Astrocyte (in vitro differentiated cells and primary cell): ENCODE results near the gene CYB561D1. TPM values are rescaled to one million over a fixed set of nuclear protein-coding genes. Genes with fewer than 3 reads are reported as not detected.

Experiments
- DNase-seq: peaks from one replicate; pipeline ENCODE4 v3.0.0-alpha.2; 2010; ENCODE audit warnings: low read depth
- FAIRE-seq: peaks from 2 replicates; lab custom pipeline; 2011; peaks lifted over from hg19 to GRCh38; lab: Jason Lieb, UNC
- H2AFZ ChIP-seq: 2 replicates; pipeline ENCODE4 v1.6.0; 2012; ENCODE audit warnings: low read depth, low read length, inconsistent platforms
- H3K27ac ChIP-seq: 2 replicates; pipeline ENCODE4 v1.5.1; 2011; ENCODE audit warnings: low read depth, low read length, inconsistent platforms
- H3K27me3 ChIP-seq: 2 replicates; pipeline ENCODE4 v1.6.0; 2011; ENCODE audit warnings: low read length, inconsistent platforms; ENCODE audit not compliant: insufficient read depth
- H3K36me3 ChIP-seq: 2 replicates; pipeline ENCODE4 v1.5.1; 2011; ENCODE audit warnings: low read length, inconsistent platforms; ENCODE audit not compliant: insufficient read depth
- H3K4me1 ChIP-seq: 2 replicates; pipeline ENCODE4 v1.5.1; 2011; ENCODE audit warnings: low read length, inconsistent platforms; ENCODE audit not compliant: insufficient read depth
- H3K4me2 ChIP-seq: 2 replicates; pipeline ENCODE4 v1.6.0; 2012; ENCODE audit warnings: low read length, inconsistent platforms
- H3K4me3 ChIP-seq: 2 replicates; pipeline ENCODE4 v1.5.1; 2011; ENCODE audit warnings: low read depth, mild to moderate bottlenecking, low read length, inconsistent platforms; ENCODE audit not compliant: insufficient read depth
- H3K79me2 ChIP-seq: 2 replicates; pipeline ENCODE4 v1.6.0; 2012; ENCODE audit warnings: mild to moderate bottlenecking, low read length, inconsistent platforms; ENCODE audit not compliant: insufficient read depth
- H3K9ac ChIP-seq: 2 replicates; pipeline ENCODE4 v1.6.0; 2012; ENCODE audit warnings: mild to moderate bottlenecking, low read length, inconsistent platforms
- H3K9me3 ChIP-seq: 2 replicates; pipeline ENCODE4 v1.5.1; 2012; ENCODE audit warnings: low read depth, mild to moderate bottlenecking, low read length, inconsistent platforms; ENCODE audit not compliant: insufficient read depth
- H4K20me1 ChIP-seq: 2 replicates; pipeline ENCODE4 v1.6.0; 2012; ENCODE audit warnings: low read length, inconsistent platforms; ENCODE audit not compliant: insufficient read depth
- H3K27ac Mint-ChIP-seq: one replicate; pipeline ENCODE4 v1.8.0; 2021; ENCODE audit warnings: mild to moderate bottlenecking, mixed read lengths; ENCODE audit not compliant: unreplicated experiment
- H3K27me3 Mint-ChIP-seq: one replicate; pipeline ENCODE4 v1.8.0; 2021; ENCODE audit warnings: low read depth, mixed read lengths; ENCODE audit not compliant: unreplicated experiment
- H3K36me3 Mint-ChIP-seq: one replicate; pipeline ENCODE4 v1.8.0; 2021; ENCODE audit warnings: low read depth, mixed read lengths; ENCODE audit not compliant: unreplicated experiment
- H3K4me1 Mint-ChIP-seq: one replicate; pipeline ENCODE4 v1.8.0; 2021; ENCODE audit warnings: low read depth, mixed read lengths; ENCODE audit not compliant: unreplicated experiment
- H3K4me3 Mint-ChIP-seq: one replicate; pipeline ENCODE4 v1.8.0; 2021; ENCODE audit warnings: mild to moderate bottlenecking, moderate library complexity, mixed read lengths; ENCODE audit not compliant: unreplicated experiment
- H3K9me3 Mint-ChIP-seq: one replicate; pipeline ENCODE4 v1.8.0; 2021; ENCODE audit warnings: mild to moderate bottlenecking, mixed read lengths; ENCODE audit not compliant: unreplicated experiment
- CTCF ChIP-seq: IDR thresholded peaks from 2 replicates; pipeline ENCODE4 v1.5.1; 2011; ENCODE audit warnings: low read depth, mild to moderate bottlenecking, inconsistent platforms, low read length, moderate library complexity; ENCODE audit not compliant: insufficient read depth
- EZH2 ChIP-seq: IDR thresholded peaks from 2 replicates; pipeline ENCODE4 v1.6.1; 2012; ENCODE audit warnings: mild to moderate bottlenecking, low read length, inconsistent platforms; ENCODE audit not compliant: insufficient read depth
- total RNA-seq: library from RNA; stranded (reverse); gene quantifications from 2 replicates; pipeline ENCODE4 v1.2.1, GENCODE V29; 2021

CYB561D1 gene
- total RNA-seq, 1 donor from 2014 or later = 9.4 TPM

GRCh38 chr1:109499661-109500536 lies 6.0 kb downstream of the CYB561D1 start:
- peak overlapping the region; percentile 61 for H3K4me3 Mint-ChIP-seq
- Histone ChIP-seq H3K4me2 (peak overlapping the region; percentile 45), H3K27ac (peak overlapping the region; percentile 10), H3K79me2 (peaks cover 9% of the 10 kb centered on the region), H3K9me3 (no peaks in the 10 kb centered on the region), H4K20me1 (peaks cover 35% of the 10 kb centered on the region), H2AFZ (no peak overlapping the region), H3K4me1 (peaks cover 10% of the 10 kb centered on the region), H3K36me3 (no peaks in the 10 kb centered on the region), H3K27me3 (no peaks in the 10 kb centered on the region), H3K4me3 (no peak overlapping the region), H3K9ac (no peak overlapping the region)
- no peaks in the 10 kb centered on the region for H3K27me3 Mint-ChIP-seq
- TF ChIP-seq EZH2 (no peak), CTCF (peak; percentile 33)
- H3K27ac Mint-ChIP-seq = peak overlapping the region; percentile 80
- peaks cover 9% of the 10 kb centered on the region for H3K36me3 Mint-ChIP-seq
- FAIRE-seq (no peak), DNase-seq (peak; percentile 64)
- peaks cover 54% of the 10 kb centered on the region for H3K4me1 Mint-ChIP-seq
- H3K9me3 Mint-ChIP-seq = no peaks in the 10 kb centered on the region

DNA sequence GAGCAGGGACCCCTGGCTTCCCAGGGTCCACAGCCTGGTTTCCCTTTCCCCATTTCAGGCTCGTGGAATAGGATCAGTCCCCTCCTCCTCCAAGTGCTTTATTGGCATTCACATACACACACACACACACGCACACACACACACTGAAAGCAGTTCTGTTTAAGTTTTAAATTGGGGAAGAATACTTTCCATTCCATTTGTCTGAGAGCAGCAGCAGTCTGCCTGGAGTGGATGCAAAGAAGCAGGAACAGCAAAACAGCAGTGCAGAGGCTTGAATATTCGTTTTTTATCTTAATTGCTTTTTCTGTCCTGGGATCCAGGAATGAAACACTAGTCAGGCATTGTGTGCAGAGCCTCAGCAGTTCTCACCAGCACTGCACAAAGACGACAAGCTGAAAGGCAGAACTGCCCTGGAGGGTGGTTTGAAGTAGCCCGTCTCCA lies 7.1 kb downstream of the CYB561D1 start:
- H3K9me3 Mint-ChIP-seq = no peaks in the 10 kb centered on the region
- DNase-seq (peak; percentile 87), FAIRE-seq (no peak)
- peaks cover 6% of the 10 kb centered on the region for H3K36me3 Mint-ChIP-seq
- peaks cover 2% of the 10 kb centered on the region for H3K79me2 ChIP-seq
- no peak overlapping the region for H3K27ac ChIP-seq
- peak overlapping the region; percentile 61 for H3K4me3 Mint-ChIP-seq
- TF ChIP-seq EZH2 = no peak
- TF ChIP-seq CTCF = no peak
- H3K4me3 ChIP-seq = no peak overlapping the region
- H3K9me3 ChIP-seq = no peaks in the 10 kb centered on the region
- H3K4me2 ChIP-seq = no peak overlapping the region
- H3K36me3 ChIP-seq = no peaks in the 10 kb centered on the region
- peaks cover 56% of the 10 kb centered on the region for H3K4me1 Mint-ChIP-seq
- H4K20me1 ChIP-seq = peaks cover 35% of the 10 kb centered on the region
- no peak overlapping the region for H3K9ac ChIP-seq
- H3K4me1 ChIP-seq = peaks cover 10% of the 10 kb centered on the region
- H3K27me3 Mint-ChIP-seq = no peaks in the 10 kb centered on the region
- no peak overlapping the region for H2AFZ ChIP-seq
- peak overlapping the region; percentile 63 for H3K27ac Mint-ChIP-seq
- no peaks in the 10 kb centered on the region for H3K27me3 ChIP-seq
